ENCODE data around the gene GAK. TPM values are rescaled to one million over a fixed set of nuclear protein-coding genes. Genes with fewer than 3 reads are reported as not detected.

GAK gene
- polyA plus RNA-seq, 1 donor from 2014 or later: 58.8 TPM

GRCh38 chr4:849478-850175 is 82.5 kb downstream of the GAK start:
- no peak for TF ChIP-seq MXI1 (conservative IDR thresholded peaks at IDR 0.05; ENCODE audit: poor library complexity, severe bottlenecking)
- TF ChIP-seq RAD21 (conservative IDR thresholded peaks at IDR 0.05): no peak
- TF ChIP-seq TAF1 (IDR thresholded peaks at IDR 0.05; ENCODE audit: low read depth): no peak
- no peak for TF ChIP-seq POLR2AphosphoS5 (IDR thresholded peaks at IDR 0.05)
- TF ChIP-seq REST (IDR thresholded peaks at IDR 0.05; ENCODE audit: borderline replicate concordance): no peak
- no peak for TF ChIP-seq SMC3 (conservative IDR thresholded peaks at IDR 0.05; ENCODE audit: poor library complexity)
- TF ChIP-seq CTCF (IDR thresholded peaks at IDR 0.05; ENCODE audit: poor library complexity, severe bottlenecking): no peak
- no peak for TF ChIP-seq EP300 (conservative IDR thresholded peaks at IDR 0.05; ENCODE audit: poor library complexity, severe bottlenecking)
- no peak for TF ChIP-seq EZH2 (IDR thresholded peaks at IDR 0.05; ENCODE audit: borderline replicate concordance, insufficient read depth, low read length, poor library complexity, severe bottlenecking)
- Histone ChIP-seq H3F3A (ENCODE audit: insufficient read depth, low read length, poor library complexity, severe bottlenecking) (no peaks in the 10 kb centered on the region), H3K4me3 (ENCODE audit: low read length) (no peak overlapping the region), H2AFZ (ENCODE audit: low read depth, low read length) (no peak overlapping the region), H4K20me1 (ENCODE audit: insufficient read depth) (no peaks in the 10 kb centered on the region), H3K36me3 (ENCODE audit: insufficient read depth, low read length) (no peaks in the 10 kb centered on the region), H3K27ac (ENCODE audit: low read length) (no peak overlapping the region), H3K9me2 (ENCODE audit: insufficient read depth, low read length) (no peaks in the 10 kb centered on the region), H3K27me3 (ENCODE audit: insufficient read depth, low read depth, low read length) (no peaks in the 10 kb centered on the region), H3K9ac (ENCODE audit: low read length) (no peak overlapping the region), H3K9me3 (ENCODE audit: low read length) (no peaks in the 10 kb centered on the region), H3K4me2 (ENCODE audit: low read length) (no peak overlapping the region), H3K79me2 (replicated peaks; ENCODE audit: insufficient read depth, low read length) (no peaks in the 10 kb centered on the region)

GRCh38 chr4:848803-849477 is 83.2 kb downstream of the GAK start:
- H3K9me3 ChIP-seq (ENCODE audit: low read length): no peaks in the 10 kb centered on the region
- no peaks in the 10 kb centered on the region for H4K20me1 ChIP-seq (ENCODE audit: insufficient read depth)
- TF ChIP-seq TAF1 (IDR thresholded peaks at IDR 0.05; ENCODE audit: low read depth): no peak
- no peak for TF ChIP-seq SMC3 (conservative IDR thresholded peaks at IDR 0.05; ENCODE audit: poor library complexity)
- no peak for TF ChIP-seq RAD21 (conservative IDR thresholded peaks at IDR 0.05)
- TF ChIP-seq EP300 (conservative IDR thresholded peaks at IDR 0.05; ENCODE audit: poor library complexity, severe bottlenecking): no peak
- TF ChIP-seq REST (IDR thresholded peaks at IDR 0.05; ENCODE audit: borderline replicate concordance): no peak
- no peak for TF ChIP-seq POLR2AphosphoS5 (IDR thresholded peaks at IDR 0.05)
- TF ChIP-seq EZH2 (IDR thresholded peaks at IDR 0.05; ENCODE audit: borderline replicate concordance, insufficient read depth, low read length, poor library complexity, severe bottlenecking): no peak
- no peak for TF ChIP-seq MXI1 (conservative IDR thresholded peaks at IDR 0.05; ENCODE audit: poor library complexity, severe bottlenecking)
- TF ChIP-seq CTCF (IDR thresholded peaks at IDR 0.05; ENCODE audit: poor library complexity, severe bottlenecking): no peak
- H3K4me2 ChIP-seq (ENCODE audit: low read length): no peak overlapping the region
- no peak overlapping the region for H3K4me3 ChIP-seq (ENCODE audit: low read length)
- no peak overlapping the region for H3K27ac ChIP-seq (ENCODE audit: low read length)
- no peaks in the 10 kb centered on the region for H3K27me3 ChIP-seq (ENCODE audit: insufficient read depth, low read depth, low read length)
- no peak overlapping the region for H2AFZ ChIP-seq (ENCODE audit: low read depth, low read length)
- no peaks in the 10 kb centered on the region for H3K9me2 ChIP-seq (ENCODE audit: insufficient read depth, low read length)
- no peaks in the 10 kb centered on the region for H3K36me3 ChIP-seq (ENCODE audit: insufficient read depth, low read length)
- no peak overlapping the region for H3K9ac ChIP-seq (ENCODE audit: low read length)
- no peaks in the 10 kb centered on the region for H3F3A ChIP-seq (ENCODE audit: insufficient read depth, low read length, poor library complexity, severe bottlenecking)
- H3K79me2 ChIP-seq (replicated peaks; ENCODE audit: insufficient read depth, low read length): no peaks in the 10 kb centered on the region
